ENCODE data around the gene SUFU. TPM values are rescaled to one million over a fixed set of nuclear protein-coding genes. Genes with fewer than 3 reads are reported as not detected.

The SUFU gene
- total and polyA plus RNA-seq, 2 of the 13 experiments (the other 11 are each of a cell fraction or from before 2014, with no cell fraction given) = 2.9 to 5.5 TPM

GRCh38 chr10:102599565-102600327 lies 96.0 kb downstream of the SUFU start (continued):
- TF ChIP-seq KDM4B (CRISPR knock-in tag; IDR thresholded peaks at IDR 0.05) (no peak), USF2 (IDR thresholded peaks at IDR 0.05; ENCODE audit: low read depth, low read length) (no peak), USF2 (CRISPR knock-in tag; IDR thresholded peaks at IDR 0.05; ENCODE audit: borderline replicate concordance) (no peak), PHF5A (CRISPR knock-in tag; IDR thresholded peaks at IDR 0.05; ENCODE audit: low read depth, unreplicated experiment) (no peak), DR1 (CRISPR knock-in tag; IDR thresholded peaks at IDR 0.05) (0 out of 2 replicates have a peak, but pooled peaks have one; percentile 38), HNRNPK (IDR thresholded peaks at IDR 0.05; ENCODE audit: low read depth, low read length, poor library complexity, severe bottlenecking) (no peak), ATM (IDR thresholded peaks at IDR 0.05; ENCODE audit: borderline replicate concordance) (no peak), UBTF (CRISPR knock-in tag; IDR thresholded peaks at IDR 0.05) (peak; percentile 93), ZSCAN29 (CRISPR knock-in tag; conservative IDR thresholded peaks at IDR 0.05) (0 out of 2 replicates have a peak, but pooled peaks have one; percentile 15), ZNF503 (CRISPR knock-in tag; IDR thresholded peaks at IDR 0.05) (peak; percentile 90), ZNF460 (CRISPR knock-in tag; IDR thresholded peaks at IDR 0.05; ENCODE audit: borderline replicate concordance) (no peak), ATAD3A (CRISPR knock-in tag; IDR thresholded peaks at IDR 0.05) (no peak), FOXP1 (IDR thresholded peaks at IDR 0.05) (no peak), FOXP1 (CRISPR knock-in tag; IDR thresholded peaks at IDR 0.05) (peak; percentile 82; the same call in 1 of the 2 replicates), NFKB2 (CRISPR knock-in tag; IDR thresholded peaks at IDR 0.05; ENCODE audit: borderline replicate concordance) (peak; percentile 55; the same call in 1 of the 2 replicates), ZNF24 (IDR thresholded peaks at IDR 0.05) (0 out of 2 replicates have a peak, but pooled peaks have one; percentile 29), NFE2L2 (IDR thresholded peaks at IDR 0.05; ENCODE audit: low read length) (no peak), EED (CRISPR knock-in tag; IDR thresholded peaks at IDR 0.05) (no peak), ZNF331 (CRISPR knock-in tag; IDR thresholded peaks at IDR 0.05) (peak; percentile 65; the same call in 1 of the 2 replicates), MEIS2 (CRISPR knock-in tag; IDR thresholded peaks at IDR 0.05) (peak; percentile 90), NCOA2 (CRISPR knock-in tag; IDR thresholded peaks at IDR 0.05) (peak; percentile 88), ZNF557 (CRISPR knock-in tag; IDR thresholded peaks at IDR 0.05) (0 out of 2 replicates have a peak, but pooled peaks have one; percentile 29), KDM1A (CRISPR knock-in tag; IDR thresholded peaks at IDR 0.05) (no peak), ZNF776 (CRISPR knock-in tag; IDR thresholded peaks at IDR 0.05) (no peak), ZC3H4 (CRISPR knock-in tag; IDR thresholded peaks at IDR 0.05; ENCODE audit: borderline replicate concordance) (no peak), MTF1 (CRISPR knock-in tag; IDR thresholded peaks at IDR 0.05) (peak; percentile 80)

Measured in HepG2 (cell line).